Central memory CD8-positive, alpha-beta T cell (primary cell): Measurements from ENCODE around the gene GRIPAP1.

ENCODE experiments used
- ATAC-seq: fragments of 150-1000 bp; cut with Tn5 transposase; replicated peaks from 2 replicates; pipeline ENCODE4 v1.10.0; 2022; ENCODE audit warnings: mild to moderate bottlenecking, moderate FRiP score, moderate number of reproducible peaks; ENCODE audit not compliant: poor library complexity, severe bottlenecking; ENCODE audit errors: extremely low read depth
- DNase-seq, 2 donors: peaks; one replicate each; pipeline ENCODE4 v3.0.0; 2021; ENCODE audit warnings: low spot score in 2 of 2
- H3K27ac Mint-ChIP-seq: one replicate; pipeline ENCODE4 v1.8.0; 2022; ENCODE audit warnings: low read depth, mild to moderate bottlenecking, moderate library complexity, mixed read lengths
- H3K27me3 Mint-ChIP-seq: one replicate; pipeline ENCODE4 v1.8.0; 2022; ENCODE audit warnings: mixed read lengths
- H3K36me3 Mint-ChIP-seq: one replicate; pipeline ENCODE4 v1.8.0; 2022; ENCODE audit warnings: mild to moderate bottlenecking, moderate library complexity, mixed read lengths; ENCODE audit not compliant: insufficient read depth
- H3K4me1 Mint-ChIP-seq: one replicate; pipeline ENCODE4 v1.8.0; 2022; ENCODE audit warnings: mixed read lengths
- H3K4me3 Mint-ChIP-seq: one replicate; pipeline ENCODE4 v1.8.0; 2022; ENCODE audit warnings: mild to moderate bottlenecking, moderate library complexity, mixed read lengths
- H3K9me3 Mint-ChIP-seq: one replicate; pipeline ENCODE4 v1.8.0; 2022; ENCODE audit warnings: mixed read lengths

The GRIPAP1 gene

GRCh38 chrX:49019599-49020249 is 17.7 kb upstream of the GRIPAP1 start:
- Mint-ChIP-seq H3K9me3 (no peaks in the 10 kb centered on the region), H3K4me1 (no peaks in the 10 kb centered on the region), H3K27ac (peak overlapping the region; percentile 79), H3K36me3 (peaks cover 2% of the 10 kb centered on the region), H3K27me3 (no peaks in the 10 kb centered on the region), H3K4me3 (no peak overlapping the region)
- DNase-seq: no peak
- ATAC-seq: no peak

- DNase-seq: no peak
- Mint-ChIP-seq H3K4me1 (no peaks in the 10 kb centered on the region), H3K27me3 (no peaks in the 10 kb centered on the region), H3K27ac (peak overlapping the region; percentile 79), H3K36me3 (no peaks in the 10 kb centered on the region), H3K4me3 (no peak overlapping the region), H3K9me3 (no peaks in the 10 kb centered on the region)
- no peak for ATAC-seq
Observed at GRCh38 chrX:49019050-49019449, 17.0 kb upstream of the GRIPAP1 start.

- Mint-ChIP-seq H3K4me3 (peak overlapping the region; percentile 45), H3K27ac (no peak overlapping the region), H3K9me3 (no peaks in the 10 kb centered on the region), H3K4me1 (peaks cover 17% of the 10 kb centered on the region), H3K27me3 (no peaks in the 10 kb centered on the region), H3K36me3 (peaks cover 25% of the 10 kb centered on the region)
- no peak for DNase-seq
- no peak for ATAC-seq
Observed at GRCh38 chrX:49003696-49004095, 1.6 kb upstream of the GRIPAP1 start.

GRCh38 chrX:49001521-49002090 is 458 bp downstream of the GRIPAP1 start:
- ATAC-seq (peak; percentile 59), DNase-seq (peak; percentile 31 to 71)
- Mint-ChIP-seq H3K9me3 (no peaks in the 10 kb centered on the region), H3K4me1 (peaks cover 38% of the 10 kb centered on the region), H3K27ac (peak overlapping the region; percentile 99), H3K27me3 (no peaks in the 10 kb centered on the region), H3K4me3 (peak overlapping the region; percentile 99), H3K36me3 (peaks cover 29% of the 10 kb centered on the region)

- no peak overlapping the region for H3K27ac Mint-ChIP-seq
- H3K9me3 Mint-ChIP-seq: no peaks in the 10 kb centered on the region
- ATAC-seq: no peak
Observed at GRCh38 chrX:49000636-49001035, 1.4 kb downstream of the GRIPAP1 start.

GRCh38 chrX:48999030-48999429 is 3.0 kb downstream of the GRIPAP1 start:
- Mint-ChIP-seq H3K27me3 (no peaks in the 10 kb centered on the region), H3K4me3 (no peak overlapping the region), H3K36me3 (peaks cover 39% of the 10 kb centered on the region), H3K4me1 (peaks cover 44% of the 10 kb centered on the region), H3K9me3 (no peaks in the 10 kb centered on the region), H3K27ac (peak overlapping the region; percentile 12)
- ATAC-seq: no peak
- no peak for DNase-seq

More at GRCh38 chrX:49000636-49001035, 1.4 kb downstream of the GRIPAP1 start:
- H3K4me1 Mint-ChIP-seq: peaks cover 39% of the 10 kb centered on the region
- H3K27me3 Mint-ChIP-seq: no peaks in the 10 kb centered on the region
- peak overlapping the region; percentile 99 for H3K4me3 Mint-ChIP-seq
- no peak for DNase-seq
- H3K36me3 Mint-ChIP-seq: peaks cover 33% of the 10 kb centered on the region

- no peaks in the 10 kb centered on the region for H3K27me3 Mint-ChIP-seq
- DNase-seq (no peak), ATAC-seq (no peak)
- peaks cover 44% of the 10 kb centered on the region for H3K36me3 Mint-ChIP-seq
- H3K4me3 Mint-ChIP-seq: no peak overlapping the region
- H3K9me3 Mint-ChIP-seq: no peaks in the 10 kb centered on the region
- H3K27ac Mint-ChIP-seq: peak overlapping the region; percentile 12
- peaks cover 44% of the 10 kb centered on the region for H3K4me1 Mint-ChIP-seq
Observed at GRCh38 chrX:48998391-48998790, 3.7 kb downstream of the GRIPAP1 start.

- H3K4me1 Mint-ChIP-seq: peaks cover 44% of the 10 kb centered on the region
- H3K9me3 Mint-ChIP-seq: no peaks in the 10 kb centered on the region
- H3K36me3 Mint-ChIP-seq: peaks cover 45% of the 10 kb centered on the region
- peak overlapping the region; percentile 12 for H3K27ac Mint-ChIP-seq
- H3K27me3 Mint-ChIP-seq: no peaks in the 10 kb centered on the region
- no peak overlapping the region for H3K4me3 Mint-ChIP-seq
- ATAC-seq: no peak
- DNase-seq: no peak
Observed at GRCh38 chrX:48997865-48998264, 4.2 kb downstream of the GRIPAP1 start.

GRCh38 chrX:48997455-48997854 is 4.6 kb downstream of the GRIPAP1 start:
- ATAC-seq: no peak
- peaks cover 44% of the 10 kb centered on the region for H3K4me1 Mint-ChIP-seq
- no peak overlapping the region for H3K4me3 Mint-ChIP-seq

GRCh38 chrX:48996969-48997368 is 5.1 kb downstream of the GRIPAP1 start:
- no peak overlapping the region for H3K4me3 Mint-ChIP-seq
- H3K9me3 Mint-ChIP-seq: no peaks in the 10 kb centered on the region
- peaks cover 42% of the 10 kb centered on the region for H3K4me1 Mint-ChIP-seq
- no peak overlapping the region for H3K27ac Mint-ChIP-seq
- ATAC-seq (no peak), DNase-seq (no peak)
- H3K36me3 Mint-ChIP-seq: peaks cover 46% of the 10 kb centered on the region
- H3K27me3 Mint-ChIP-seq: no peaks in the 10 kb centered on the region

More at GRCh38 chrX:48997455-48997854, 4.6 kb downstream of the GRIPAP1 start:
- Mint-ChIP-seq H3K27me3 (no peaks in the 10 kb centered on the region), H3K36me3 (peaks cover 46% of the 10 kb centered on the region), H3K27ac (peak overlapping the region; percentile 12), H3K9me3 (no peaks in the 10 kb centered on the region)
- DNase-seq: no peak

- Mint-ChIP-seq H3K4me1 (peaks cover 14% of the 10 kb centered on the region), H3K27me3 (no peaks in the 10 kb centered on the region), H3K9me3 (no peaks in the 10 kb centered on the region), H3K4me3 (no peak overlapping the region), H3K27ac (no peak overlapping the region), H3K36me3 (peaks cover 44% of the 10 kb centered on the region)
- DNase-seq: no peak
- no peak for ATAC-seq
Observed at GRCh38 chrX:48992341-48992740, 9.7 kb downstream of the GRIPAP1 start.

GRCh38 chrX:48989483-48989882 is 12.6 kb downstream of the GRIPAP1 start:
- Mint-ChIP-seq H3K36me3 (peaks cover 51% of the 10 kb centered on the region), H3K4me1 (no peaks in the 10 kb centered on the region), H3K27me3 (no peaks in the 10 kb centered on the region), H3K27ac (no peak overlapping the region), H3K4me3 (no peak overlapping the region), H3K9me3 (no peaks in the 10 kb centered on the region)
- ATAC-seq (no peak), DNase-seq (no peak)

GRCh38 chrX:48983896-48984295 is 18.2 kb downstream of the GRIPAP1 start:
- DNase-seq (no peak), ATAC-seq (no peak)
- H3K4me3 Mint-ChIP-seq: no peak overlapping the region
- peaks cover 48% of the 10 kb centered on the region for H3K36me3 Mint-ChIP-seq
- no peaks in the 10 kb centered on the region for H3K9me3 Mint-ChIP-seq
- no peaks in the 10 kb centered on the region for H3K4me1 Mint-ChIP-seq
- no peak overlapping the region for H3K27ac Mint-ChIP-seq
- no peaks in the 10 kb centered on the region for H3K27me3 Mint-ChIP-seq
